Keratinocyte (primary cell): ENCODE results near the gene PTCH2. TPM values are rescaled to one million over a fixed set of nuclear protein-coding genes. Genes with fewer than 3 reads are reported as not detected.
"Not testable (repeated sequence)": the region's sequence is repeated elsewhere in the genome, so short reads cannot be mapped to it uniquely, and the experiment has no call there.

Experiments used
- DNase-seq: peaks from one replicate; pipeline ENCODE4 v3.0.0-alpha.2; 2011; ENCODE audit warnings: low read depth, missing footprints, low spot score
- FAIRE-seq: peaks from 2 replicates; lab custom pipeline; 2011; peaks lifted over from hg19 to GRCh38; lab: Jason Lieb, UNC
- H2AFZ ChIP-seq: 2 replicates; pipeline ENCODE4 v1.6.0; 2012; ENCODE audit warnings: low read length, control low read depth, inconsistent platforms; ENCODE audit not compliant: control insufficient read depth
- H3K27ac ChIP-seq: 2 replicates; pipeline ENCODE4 v1.5.1; 2011; ENCODE audit warnings: low read length; ENCODE audit not compliant: control insufficient read depth, insufficient read depth
- H3K27me3 ChIP-seq: 3 replicates; pipeline ENCODE4 v1.6.0; 2011; ENCODE audit warnings: low read length; ENCODE audit not compliant: control insufficient read depth, insufficient read depth; ENCODE audit errors: extremely low read depth
- H3K36me3 ChIP-seq, 2 experiments: 2 replicates in 1 of 2; 3 replicates in 1 of 2; pipeline ENCODE4 v1.5.1; 2011; ENCODE audit warnings: low read length in 2 of 2, mild to moderate bottlenecking in 1 of 2; ENCODE audit not compliant: control insufficient read depth in 2 of 2, insufficient read depth in 2 of 2; ENCODE audit errors: extremely low read depth in 1 of 2
- H3K4me1 ChIP-seq: 3 replicates; pipeline ENCODE4 v1.5.1; 2011; ENCODE audit warnings: low read length; ENCODE audit not compliant: control insufficient read depth, insufficient read depth; ENCODE audit errors: extremely low read depth
- H3K4me2 ChIP-seq: 3 replicates; pipeline ENCODE4 v1.6.0; 2011; ENCODE audit warnings: low read depth, low read length; ENCODE audit not compliant: control insufficient read depth, insufficient read depth; ENCODE audit errors: extremely low read depth
- H3K4me3 ChIP-seq, 3 experiments: fragments of 200-600 bp in 1 of 3; sonication (generic) in 1 of 3; 2 replicates in 2 of 3; 3 replicates in 1 of 3; pipeline ENCODE4 v1.5.1; 2011 to 2016; ENCODE audit warnings: low read length in 3 of 3, mild to moderate bottlenecking in 3 of 3, control low read depth in 2 of 3, inconsistent platforms in 1 of 3, low read depth in 1 of 3, mixed read lengths in 1 of 3, mixed run types in 1 of 3, moderate library complexity in 1 of 3; ENCODE audit not compliant: control insufficient read depth in 2 of 3, insufficient read depth in 2 of 3; ENCODE audit errors: extremely low read depth in 1 of 3
- H3K79me2 ChIP-seq: 2 replicates; pipeline ENCODE4 v1.6.0; 2012; ENCODE audit warnings: low read length; ENCODE audit not compliant: control insufficient read depth, insufficient read depth
- H3K9ac ChIP-seq: 3 replicates; pipeline ENCODE4 v1.6.0; 2011; ENCODE audit warnings: low read length; ENCODE audit not compliant: control insufficient read depth, insufficient read depth; ENCODE audit errors: extremely low read depth
- H3K9me1 ChIP-seq: 3 replicates; pipeline ENCODE4 v1.6.0; 2011; ENCODE audit warnings: low read length; ENCODE audit not compliant: control insufficient read depth, insufficient read depth; ENCODE audit errors: extremely low read depth
- H3K9me3 ChIP-seq: 2 replicates; pipeline ENCODE4 v1.5.1; 2012; ENCODE audit warnings: low read depth, low read length; ENCODE audit not compliant: control insufficient read depth
- H4K20me1 ChIP-seq: 3 replicates; pipeline ENCODE4 v1.6.0; 2011; ENCODE audit warnings: low read length; ENCODE audit not compliant: control insufficient read depth, insufficient read depth; ENCODE audit errors: extremely low read depth
- EZH2 ChIP-seq: IDR thresholded peaks from one replicate; pipeline ENCODE4 v1.6.1; 2012; ENCODE audit warnings: inconsistent platforms, mild to moderate bottlenecking, low read length, moderate library complexity
- dilution Hi-C: fragments of 300-500 bp; cut with MboI; formaldehyde crosslinking; loops from one replicate; pipeline ENCODE4 v1.7.0; 2020; ENCODE audit warnings: low sequenced_read_pairs; ENCODE audit not compliant: extremely low pct_ligation_motif_present
- polyA plus RNA-seq, 5 experiments: library from polyadenylated mRNA; depleted of rRNA in 3 of 5; stranded (reverse) in 3 of 5; stranded (forward) in 1 of 5; unstranded in 1 of 5; fragments of >200 nt; gene quantifications; 1 replicate in 1 of 5; 2 replicates in 3 of 5; 3 replicates in 1 of 5; pipeline versions ENCODE4 v1.2.1 to v1.2.3, GENCODE V29; 2011 to 2012; ENCODE audit warnings: missing spikeins in 2 of 5, low read depth in 1 of 5, low replicate concordance in 1 of 5
- TF ChIP-seq, protein P1 (sequence below), 3 experiments: IDR thresholded peaks in 1 of 3; conservative IDR thresholded peaks in 1 of 3; optimal IDR thresholded peaks in 1 of 3; 2 replicates in 2 of 3; 3 replicates in 1 of 3; pipeline versions ENCODE3 to v1.5.1; 2011; ENCODE audit warnings: low read length in 3 of 3, mild to moderate bottlenecking in 3 of 3, moderate library complexity in 2 of 3, control low read depth in 1 of 3, inconsistent platforms in 1 of 3; ENCODE audit not compliant: insufficient read depth in 2 of 3; ENCODE audit errors: extremely low read depth in 1 of 3

Gene PTCH2
- polyA plus RNA-seq, 1 donor (not counting 4 experiments of a cell fraction or from before 2014, with no cell fraction given), result 0.01 TPM

DNA sequence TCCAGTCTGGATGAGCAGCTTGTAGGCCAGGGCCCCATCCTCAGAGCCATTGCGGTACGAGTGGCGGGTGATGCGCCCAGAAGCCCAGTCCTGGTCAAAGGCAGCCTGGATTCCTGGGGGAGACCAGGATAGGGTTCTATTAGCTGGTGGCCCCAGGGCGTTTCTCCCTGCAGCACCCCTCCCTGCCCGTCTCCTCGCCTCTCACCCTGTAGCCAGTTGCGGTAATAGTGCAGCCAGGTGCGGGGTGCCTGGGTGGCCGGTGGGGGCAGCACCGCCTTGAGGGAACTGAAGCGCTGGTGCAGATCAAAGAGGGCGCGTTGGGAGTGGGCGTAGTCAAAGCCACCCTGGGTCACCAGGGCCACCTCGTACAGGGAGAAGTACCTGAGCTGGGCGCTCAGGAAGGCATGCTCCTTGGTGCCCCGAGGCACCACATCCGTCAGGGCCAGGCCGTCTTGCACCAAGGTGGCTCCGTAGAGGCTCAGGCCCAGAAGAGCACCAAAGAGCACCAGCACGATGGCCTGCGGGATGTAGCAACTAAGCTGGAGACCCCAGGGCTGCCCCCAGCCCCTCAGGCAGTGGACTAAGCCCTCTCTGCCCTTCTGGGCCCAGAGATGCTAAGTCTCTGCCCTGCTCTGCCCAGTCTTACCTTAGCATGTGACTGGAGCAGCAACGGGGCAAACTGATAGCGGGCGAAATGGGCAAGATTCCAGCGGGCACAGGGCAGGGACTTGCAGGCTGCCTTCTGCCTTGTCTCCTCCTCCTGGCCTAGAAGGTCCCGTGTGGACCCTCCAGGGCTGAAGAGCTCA, 15.7 kb downstream of the PTCH2 start:
- Histone ChIP-seq H3K4me1 (no peaks in the 10 kb centered on the region), H3K27me3 (peaks cover 3% of the 10 kb centered on the region), H3K4me3 (no peak overlapping the region), H3K79me2 (no peaks in the 10 kb centered on the region), H3K27ac (no peak overlapping the region), H3K9me3 (no peaks in the 10 kb centered on the region), H3K4me2 (no peak overlapping the region), H4K20me1 (no peaks in the 10 kb centered on the region), H2AFZ (no peak overlapping the region), H3K9me1 (no peaks in the 10 kb centered on the region), H3K9ac (no peak overlapping the region), H3K36me3 (no peaks in the 10 kb centered on the region)
- DNase-seq (no peak), FAIRE-seq (no peak)
- TF ChIP-seq EZH2, result no peak
- TF ChIP-seq, protein P1, sequence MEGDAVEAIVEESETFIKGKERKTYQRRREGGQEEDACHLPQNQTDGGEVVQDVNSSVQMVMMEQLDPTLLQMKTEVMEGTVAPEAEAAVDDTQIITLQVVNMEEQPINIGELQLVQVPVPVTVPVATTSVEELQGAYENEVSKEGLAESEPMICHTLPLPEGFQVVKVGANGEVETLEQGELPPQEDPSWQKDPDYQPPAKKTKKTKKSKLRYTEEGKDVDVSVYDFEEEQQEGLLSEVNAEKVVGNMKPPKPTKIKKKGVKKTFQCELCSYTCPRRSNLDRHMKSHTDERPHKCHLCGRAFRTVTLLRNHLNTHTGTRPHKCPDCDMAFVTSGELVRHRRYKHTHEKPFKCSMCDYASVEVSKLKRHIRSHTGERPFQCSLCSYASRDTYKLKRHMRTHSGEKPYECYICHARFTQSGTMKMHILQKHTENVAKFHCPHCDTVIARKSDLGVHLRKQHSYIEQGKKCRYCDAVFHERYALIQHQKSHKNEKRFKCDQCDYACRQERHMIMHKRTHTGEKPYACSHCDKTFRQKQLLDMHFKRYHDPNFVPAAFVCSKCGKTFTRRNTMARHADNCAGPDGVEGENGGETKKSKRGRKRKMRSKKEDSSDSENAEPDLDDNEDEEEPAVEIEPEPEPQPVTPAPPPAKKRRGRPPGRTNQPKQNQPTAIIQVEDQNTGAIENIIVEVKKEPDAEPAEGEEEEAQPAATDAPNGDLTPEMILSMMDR (optimal IDR thresholded peaks at IDR 0.05 in 1 of 3, IDR thresholded peaks at IDR 0.05 in 1 of 3, conservative IDR thresholded peaks at IDR 0.05 in 1 of 3; ENCODE audit: extremely low read depth in 1 of 3, insufficient read depth in 2 of 3, low read length in 3 of 3), result no peak
- dilution Hi-C loops, result no loop called here

DNA sequence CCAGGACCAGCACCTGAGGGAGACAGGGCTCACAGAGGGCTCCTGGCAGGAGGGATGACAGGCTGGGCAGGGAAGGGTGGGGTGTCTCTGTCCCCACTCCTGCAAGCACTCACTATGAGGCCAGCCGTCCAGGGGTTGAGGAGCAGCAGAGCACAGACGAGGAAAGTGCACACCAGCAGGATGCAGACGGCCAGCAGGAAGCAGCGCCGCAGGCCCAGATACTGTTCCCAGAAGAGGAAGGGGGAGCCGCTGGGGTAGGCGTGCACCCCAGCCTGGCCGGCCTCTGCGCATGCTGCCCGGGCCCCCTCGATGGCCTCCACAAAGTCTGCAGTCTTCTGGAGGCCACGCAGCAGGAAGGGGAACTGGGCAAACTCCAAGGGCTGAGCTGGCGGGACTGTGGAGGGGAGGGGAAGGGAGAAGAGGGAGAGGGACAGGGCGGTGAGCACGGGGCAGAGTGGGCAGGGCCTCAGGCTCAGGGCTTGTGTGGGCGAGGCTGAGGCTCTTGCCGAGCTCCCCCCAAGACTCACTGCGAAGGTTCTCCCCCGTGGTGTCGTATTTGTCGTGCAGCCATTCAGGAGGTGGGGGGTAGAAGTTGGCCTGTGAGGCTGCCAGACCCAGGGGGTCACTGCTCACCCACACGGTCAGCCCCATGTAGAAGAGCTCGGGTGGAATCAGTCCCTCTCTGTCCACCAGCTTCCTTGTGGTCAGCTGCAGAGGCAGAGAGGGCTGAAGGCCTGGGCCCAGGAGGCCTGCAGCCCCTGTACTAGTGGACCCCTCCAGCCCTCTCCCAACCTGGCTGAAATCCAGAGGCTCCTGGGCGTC, 16.5 kb downstream of the PTCH2 start:
- H3K4me1 ChIP-seq, result no peaks in the 10 kb centered on the region
- DNase-seq, result no peak
- TF ChIP-seq, protein P1 (optimal IDR thresholded peaks at IDR 0.05 in 1 of 3, IDR thresholded peaks at IDR 0.05 in 1 of 3, conservative IDR thresholded peaks at IDR 0.05 in 1 of 3; ENCODE audit: extremely low read depth in 1 of 3, insufficient read depth in 2 of 3, low read length in 3 of 3), result no peak
- no peak for TF ChIP-seq EZH2
- no peak for FAIRE-seq
- dilution Hi-C loops, result no loop called here
- no peak overlapping the region for H3K9ac ChIP-seq
- H2AFZ ChIP-seq, result no peak overlapping the region
- H3K4me3 ChIP-seq, result no peak overlapping the region
- no peaks in the 10 kb centered on the region for H3K36me3 ChIP-seq
- peaks cover 3% of the 10 kb centered on the region for H3K27me3 ChIP-seq
- no peaks in the 10 kb centered on the region for H3K9me1 ChIP-seq
- H3K27ac ChIP-seq, result no peak overlapping the region
- no peaks in the 10 kb centered on the region for H3K9me3 ChIP-seq
- no peak overlapping the region for H3K4me2 ChIP-seq
- H4K20me1 ChIP-seq, result no peaks in the 10 kb centered on the region
- no peaks in the 10 kb centered on the region for H3K79me2 ChIP-seq

DNA sequence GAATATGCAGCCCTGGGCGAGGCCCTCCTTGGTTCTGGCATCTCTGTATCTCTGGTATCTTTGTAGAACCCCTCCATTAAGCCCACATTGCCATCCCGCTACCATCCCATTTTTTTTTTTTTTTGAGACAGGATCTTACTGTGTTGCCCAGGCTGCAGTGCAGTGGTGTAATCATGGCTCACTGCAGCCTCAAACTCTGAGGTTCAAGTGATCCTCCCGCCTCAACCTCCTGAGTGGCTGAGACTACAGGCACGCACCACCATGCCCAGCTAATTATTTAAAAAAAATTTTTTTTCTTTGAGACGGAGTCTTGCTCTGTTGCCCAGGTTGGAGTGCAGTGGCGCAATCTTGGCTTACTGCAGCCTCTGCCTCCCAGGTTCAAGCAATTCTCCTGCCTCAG, 18.7 kb downstream of the PTCH2 start:
- H4K20me1 ChIP-seq, H3K9ac ChIP-seq, H3K27me3 ChIP-seq, H3K4me3 ChIP-seq, H3K4me1 ChIP-seq, DNase-seq, H3K36me3 ChIP-seq, H3K4me2 ChIP-seq, dilution Hi-C loops, H3K27ac ChIP-seq, H3K9me1 ChIP-seq, FAIRE-seq, H3K79me2 ChIP-seq, H2AFZ ChIP-seq, H3K9me3 ChIP-seq: not testable (repeated sequence)
